Activated T-helper 17 cell treated with anti-CD3 and anti-CD28 coated beads, Interleukin-2, amount 50 U/mL, for 72 hours (primary cell): ENCODE data around the gene ATP9B. TPM values are rescaled to one million over a fixed set of nuclear protein-coding genes. Genes with fewer than 3 reads are reported as not detected.
"Not testable (repeated sequence)": the region's sequence is repeated elsewhere in the genome, so short reads cannot be mapped to it uniquely, and the experiment has no call there.

Experiments used
- ATAC-seq: fragments of 150-1000 bp; cut with Tn5 transposase; replicated peaks from 2 replicates; pipeline ENCODE4 v1.10.0; 2021; ENCODE audit warnings: mild to moderate bottlenecking, moderate library complexity
- H3K27ac Mint-ChIP-seq: one replicate; pipeline ENCODE4 v1.8.0; 2022; ENCODE audit warnings: mixed read lengths
- H3K27me3 Mint-ChIP-seq: one replicate; pipeline ENCODE4 v1.8.0; 2022; ENCODE audit warnings: mixed read lengths
- H3K36me3 Mint-ChIP-seq: one replicate; pipeline ENCODE4 v1.8.0; 2022; ENCODE audit warnings: low read depth, mild to moderate bottlenecking, mixed read lengths
- H3K4me1 Mint-ChIP-seq: one replicate; pipeline ENCODE4 v1.8.0; 2022; ENCODE audit warnings: mixed read lengths
- H3K4me3 Mint-ChIP-seq: one replicate; pipeline ENCODE4 v1.8.0; 2022; ENCODE audit warnings: mild to moderate bottlenecking, mixed read lengths
- H3K9me3 Mint-ChIP-seq: one replicate; pipeline ENCODE4 v1.8.0; 2022; ENCODE audit warnings: mixed read lengths
- total RNA-seq, 2 donors: library from RNA; stranded (reverse); gene quantifications; one replicate each; pipeline ENCODE4 v1.2.3, GENCODE V29; 2022

ATP9B gene
- total RNA-seq, 2 donors from 2014 or later, result 23.3 to 29.4 TPM

- no peak for ATAC-seq
- peaks cover 41% of the 10 kb centered on the region for H3K36me3 Mint-ChIP-seq
- peaks cover 20% of the 10 kb centered on the region for H3K4me1 Mint-ChIP-seq
- H3K4me3 Mint-ChIP-seq, result no peak overlapping the region
- no peak overlapping the region for H3K27ac Mint-ChIP-seq
- no peaks in the 10 kb centered on the region for H3K27me3 Mint-ChIP-seq
- H3K9me3 Mint-ChIP-seq, result no peaks in the 10 kb centered on the region
Measured at GRCh38 chr18:79272916-79273315, 203.7 kb downstream of the ATP9B start.

- H3K4me1 Mint-ChIP-seq, result peaks cover 16% of the 10 kb centered on the region
- H3K36me3 Mint-ChIP-seq, result peaks cover 47% of the 10 kb centered on the region
- H3K4me3 Mint-ChIP-seq, result no peak overlapping the region
- no peaks in the 10 kb centered on the region for H3K9me3 Mint-ChIP-seq
- no peak for ATAC-seq
- peak overlapping the region; percentile 65 for H3K27ac Mint-ChIP-seq
- no peaks in the 10 kb centered on the region for H3K27me3 Mint-ChIP-seq
Measured at GRCh38 chr18:79274823-79275222, 205.6 kb downstream of the ATP9B start.

GRCh38 chr18:79275461-79275860 is 206.3 kb downstream of the ATP9B start:
- no peaks in the 10 kb centered on the region for H3K9me3 Mint-ChIP-seq
- H3K27me3 Mint-ChIP-seq, result no peaks in the 10 kb centered on the region
- no peak overlapping the region for H3K4me3 Mint-ChIP-seq
- peaks cover 16% of the 10 kb centered on the region for H3K4me1 Mint-ChIP-seq
- ATAC-seq, result no peak
- peaks cover 50% of the 10 kb centered on the region for H3K36me3 Mint-ChIP-seq
- peak overlapping the region; percentile 65 for H3K27ac Mint-ChIP-seq

- ATAC-seq, result peak; percentile 52
- Mint-ChIP-seq H3K9me3 (no peaks in the 10 kb centered on the region), H3K4me1 (peaks cover 16% of the 10 kb centered on the region), H3K27ac (peak overlapping the region; percentile 65), H3K36me3 (peaks cover 51% of the 10 kb centered on the region), H3K27me3 (no peaks in the 10 kb centered on the region), H3K4me3 (no peak overlapping the region)
Measured at GRCh38 chr18:79275992-79276391, 206.8 kb downstream of the ATP9B start.

GRCh38 chr18:79278896-79279295 is 209.7 kb downstream of the ATP9B start:
- H3K4me3 Mint-ChIP-seq, result no peak overlapping the region
- H3K27me3 Mint-ChIP-seq, result no peaks in the 10 kb centered on the region
- peaks cover 3% of the 10 kb centered on the region for H3K9me3 Mint-ChIP-seq
- no peak for ATAC-seq
- no peak overlapping the region for H3K27ac Mint-ChIP-seq
- H3K4me1 Mint-ChIP-seq, result peaks cover 8% of the 10 kb centered on the region
- peaks cover 63% of the 10 kb centered on the region for H3K36me3 Mint-ChIP-seq

GRCh38 chr18:79283131-79283810 is 214.1 kb downstream of the ATP9B start:
- Mint-ChIP-seq H3K27ac (no peak overlapping the region), H3K36me3 (peaks cover 59% of the 10 kb centered on the region), H3K4me1 (no peaks in the 10 kb centered on the region), H3K4me3 (no peak overlapping the region), H3K9me3 (peaks cover 3% of the 10 kb centered on the region), H3K27me3 (no peaks in the 10 kb centered on the region)
- ATAC-seq, result no peak

GRCh38 chr18:79283929-79284328 is 214.7 kb downstream of the ATP9B start:
- no peak for ATAC-seq
- H3K4me3 Mint-ChIP-seq, result no peak overlapping the region
- peaks cover 3% of the 10 kb centered on the region for H3K9me3 Mint-ChIP-seq
- peaks cover 53% of the 10 kb centered on the region for H3K36me3 Mint-ChIP-seq
- H3K27me3 Mint-ChIP-seq, result no peaks in the 10 kb centered on the region
- H3K27ac Mint-ChIP-seq, result no peak overlapping the region
- H3K4me1 Mint-ChIP-seq, result no peaks in the 10 kb centered on the region

- peaks cover 40% of the 10 kb centered on the region for H3K36me3 Mint-ChIP-seq
- not testable (repeated sequence) for H3K9me3 Mint-ChIP-seq, H3K27me3 Mint-ChIP-seq, ATAC-seq, H3K4me3 Mint-ChIP-seq, H3K27ac Mint-ChIP-seq, H3K4me1 Mint-ChIP-seq
Measured at GRCh38 chr18:79285191-79285590, 216.0 kb downstream of the ATP9B start.

- H3K27me3 Mint-ChIP-seq, H3K9me3 Mint-ChIP-seq, H3K4me1 Mint-ChIP-seq, ATAC-seq, H3K4me3 Mint-ChIP-seq: not testable (repeated sequence)
- H3K27ac Mint-ChIP-seq, result peak overlapping the region; percentile 41
- peaks cover 14% of the 10 kb centered on the region for H3K36me3 Mint-ChIP-seq
Measured at GRCh38 chr18:79290409-79290808, 221.2 kb downstream of the ATP9B start.

GRCh38 chr18:79290876-79291275 is 221.7 kb downstream of the ATP9B start:
- no peaks in the 10 kb centered on the region for H3K27me3 Mint-ChIP-seq
- H3K9me3 Mint-ChIP-seq, result no peaks in the 10 kb centered on the region

GRCh38 chr18:79294235-79294634 is 225.0 kb downstream of the ATP9B start:
- no peak for ATAC-seq

More at GRCh38 chr18:79290876-79291275, 221.7 kb downstream of the ATP9B start:
- Mint-ChIP-seq H3K36me3 (peaks cover 14% of the 10 kb centered on the region), H3K4me1 (no peaks in the 10 kb centered on the region), H3K27ac (peak overlapping the region; percentile 41), H3K4me3 (no peak overlapping the region)
- no peak for ATAC-seq

GRCh38 chr18:79299272-79299671 is 230.1 kb downstream of the ATP9B start:
- ATAC-seq, result no peak
- Mint-ChIP-seq H3K27ac (no peak overlapping the region), H3K36me3 (peaks cover 33% of the 10 kb centered on the region), H3K27me3 (no peaks in the 10 kb centered on the region), H3K9me3 (no peaks in the 10 kb centered on the region), H3K4me1 (peaks cover 3% of the 10 kb centered on the region), H3K4me3 (no peak overlapping the region)

More at GRCh38 chr18:79294235-79294634, 225.0 kb downstream of the ATP9B start:
- Mint-ChIP-seq H3K27me3 (no peaks in the 10 kb centered on the region), H3K27ac (peak overlapping the region; percentile 44), H3K4me1 (peaks cover 3% of the 10 kb centered on the region), H3K9me3 (no peaks in the 10 kb centered on the region), H3K36me3 (peaks cover 26% of the 10 kb centered on the region), H3K4me3 (no peak overlapping the region)

GRCh38 chr18:79299711-79300110 is 230.5 kb downstream of the ATP9B start:
- Mint-ChIP-seq H3K27me3 (no peaks in the 10 kb centered on the region), H3K4me3 (no peak overlapping the region)

GRCh38 chr18:79300413-79300812 is 231.2 kb downstream of the ATP9B start:
- Mint-ChIP-seq H3K9me3 (no peaks in the 10 kb centered on the region), H3K27me3 (no peaks in the 10 kb centered on the region), H3K4me3 (no peak overlapping the region), H3K4me1 (peaks cover 3% of the 10 kb centered on the region), H3K27ac (no peak overlapping the region), H3K36me3 (peaks cover 40% of the 10 kb centered on the region)
- no peak for ATAC-seq

More at GRCh38 chr18:79299711-79300110, 230.5 kb downstream of the ATP9B start:
- H3K27ac Mint-ChIP-seq, result no peak overlapping the region
- H3K36me3 Mint-ChIP-seq, result peaks cover 33% of the 10 kb centered on the region
- no peak for ATAC-seq
- H3K9me3 Mint-ChIP-seq, result no peaks in the 10 kb centered on the region
- peaks cover 3% of the 10 kb centered on the region for H3K4me1 Mint-ChIP-seq

GRCh38 chr18:79302120-79302519 is 232.9 kb downstream of the ATP9B start:
- Mint-ChIP-seq H3K27ac (no peak overlapping the region), H3K27me3 (no peaks in the 10 kb centered on the region), H3K9me3 (no peaks in the 10 kb centered on the region), H3K4me3 (no peak overlapping the region), H3K4me1 (peaks cover 3% of the 10 kb centered on the region), H3K36me3 (peaks cover 50% of the 10 kb centered on the region)
- ATAC-seq, result no peak
